ENCODE results near the gene PRKCD. TPM values are rescaled to one million over a fixed set of nuclear protein-coding genes. Genes with fewer than 3 reads are reported as not detected.

The PRKCD gene
- total and polyA plus RNA-seq, 9 of the 15 experiments (the other 6 are each of a cell fraction or from before 2014, with no cell fraction given): 2.5 to 19.5 (median 6.1) TPM

DNA sequence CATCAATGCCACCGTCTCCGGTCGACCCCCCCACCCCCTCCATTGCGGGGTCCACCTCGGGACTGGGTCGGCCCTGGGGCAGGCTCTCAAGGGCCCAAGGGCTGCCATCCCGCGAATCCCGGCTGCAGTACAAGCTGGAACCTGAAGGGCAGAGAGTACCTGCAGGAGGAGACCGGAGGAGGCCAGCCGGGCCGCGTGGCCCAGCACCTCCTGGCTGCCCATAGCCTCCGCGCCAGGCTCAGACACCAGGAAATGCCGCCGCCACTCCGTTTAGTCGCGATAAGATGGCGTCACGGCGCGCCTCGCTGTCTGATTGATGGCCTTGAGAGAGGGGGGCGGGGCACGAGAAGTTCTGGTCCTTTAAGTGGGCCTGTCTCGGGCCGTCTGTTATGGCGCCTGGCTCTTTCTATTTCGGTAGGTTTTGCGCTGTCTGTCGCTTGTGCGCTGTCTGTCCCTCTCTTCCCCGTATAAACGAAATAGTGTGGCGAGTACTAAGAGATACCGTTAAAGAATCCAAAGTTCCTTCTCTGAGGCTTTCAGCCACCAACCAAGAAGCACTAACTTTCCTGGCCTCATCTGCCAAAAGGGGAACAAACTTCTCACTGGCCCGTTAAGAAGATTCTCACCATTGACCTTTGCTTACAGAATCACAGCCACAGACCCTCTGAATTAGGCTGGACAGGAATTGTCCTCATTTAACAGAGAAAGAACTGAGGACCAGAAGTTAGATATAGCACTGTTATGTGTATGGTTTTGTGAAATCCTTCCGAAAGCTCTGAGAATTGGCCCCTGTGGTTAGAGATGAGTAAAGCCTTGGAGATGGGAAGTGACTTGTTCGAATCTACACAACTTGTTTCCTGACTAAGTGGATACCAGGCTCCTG lies 30.6 kb upstream of the PRKCD start, which contains the start of gene RFT1 (continued):
- TF ChIP-seq NR3C1 (CRISPR knock-in tag; IDR thresholded peaks at IDR 0.05) (no peak), TOE1 (IDR thresholded peaks at IDR 0.05; ENCODE audit: borderline replicate concordance) (no peak; the same call in 1 of the 2 replicates), TOE1 (CRISPR knock-in tag; IDR thresholded peaks at IDR 0.05; ENCODE audit: borderline replicate concordance, low read depth) (no peak), ZFP36 (IDR thresholded peaks at IDR 0.05; ENCODE audit: low read depth, low read length, partially characterized antibody) (no peak), CREBBP (IDR thresholded peaks at IDR 0.05; ENCODE audit: low read depth, low read length) (no peak), FOXK2 (conservative IDR thresholded peaks at IDR 0.05 in 1 of 2, IDR thresholded peaks at IDR 0.05 in 1 of 2; ENCODE audit: low read depth in 2 of 2) (peak in 1 of 2 experiments; percentile 46; a peak in 2 of 4 replicates), CGGBP1 (CRISPR knock-in tag; IDR thresholded peaks at IDR 0.05) (no peak), HNRNPLL (IDR thresholded peaks at IDR 0.05; ENCODE audit: low read depth, low read length, poor library complexity, severe bottlenecking) (no peak), ZNF121 (CRISPR knock-in tag; conservative IDR thresholded peaks at IDR 0.05) (no peak), RCOR1 (IDR thresholded peaks at IDR 0.05; ENCODE audit: borderline replicate concordance in 1 of 2, low read depth in 2 of 2, low read length in 2 of 2) (no peak; a peak in 1 of 4 replicates), GABPB2 (CRISPR knock-in tag; conservative IDR thresholded peaks at IDR 0.05) (no peak), TAF9B (IDR thresholded peaks at IDR 0.05; ENCODE audit: partially characterized antibody) (peak; percentile 65), ZNF239 (CRISPR knock-in tag; IDR thresholded peaks at IDR 0.05) (no peak)
- TF ChIP-seq, protein P1, sequence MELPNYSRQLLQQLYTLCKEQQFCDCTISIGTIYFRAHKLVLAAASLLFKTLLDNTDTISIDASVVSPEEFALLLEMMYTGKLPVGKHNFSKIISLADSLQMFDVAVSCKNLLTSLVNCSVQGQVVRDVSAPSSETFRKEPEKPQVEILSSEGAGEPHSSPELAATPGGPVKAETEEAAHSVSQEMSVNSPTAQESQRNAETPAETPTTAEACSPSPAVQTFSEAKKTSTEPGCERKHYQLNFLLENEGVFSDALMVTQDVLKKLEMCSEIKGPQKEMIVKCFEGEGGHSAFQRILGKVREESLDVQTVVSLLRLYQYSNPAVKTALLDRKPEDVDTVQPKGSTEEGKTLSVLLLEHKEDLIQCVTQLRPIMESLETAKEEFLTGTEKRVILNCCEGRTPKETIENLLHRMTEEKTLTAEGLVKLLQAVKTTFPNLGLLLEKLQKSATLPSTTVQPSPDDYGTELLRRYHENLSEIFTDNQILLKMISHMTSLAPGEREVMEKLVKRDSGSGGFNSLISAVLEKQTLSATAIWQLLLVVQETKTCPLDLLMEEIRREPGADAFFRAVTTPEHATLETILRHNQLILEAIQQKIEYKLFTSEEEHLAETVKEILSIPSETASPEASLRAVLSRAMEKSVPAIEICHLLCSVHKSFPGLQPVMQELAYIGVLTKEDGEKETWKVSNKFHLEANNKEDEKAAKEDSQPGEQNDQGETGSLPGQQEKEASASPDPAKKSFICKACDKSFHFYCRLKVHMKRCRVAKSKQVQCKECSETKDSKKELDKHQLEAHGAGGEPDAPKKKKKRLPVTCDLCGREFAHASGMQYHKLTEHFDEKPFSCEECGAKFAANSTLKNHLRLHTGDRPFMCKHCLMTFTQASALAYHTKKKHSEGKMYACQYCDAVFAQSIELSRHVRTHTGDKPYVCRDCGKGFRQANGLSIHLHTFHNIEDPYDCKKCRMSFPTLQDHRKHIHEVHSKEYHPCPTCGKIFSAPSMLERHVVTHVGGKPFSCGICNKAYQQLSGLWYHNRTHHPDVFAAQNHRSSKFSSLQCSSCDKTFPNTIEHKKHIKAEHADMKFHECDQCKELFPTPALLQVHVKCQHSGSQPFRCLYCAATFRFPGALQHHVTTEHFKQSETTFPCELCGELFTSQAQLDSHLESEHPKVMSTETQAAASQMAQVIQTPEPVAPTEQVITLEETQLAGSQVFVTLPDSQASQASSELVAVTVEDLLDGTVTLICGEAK (IDR thresholded peaks at IDR 0.05): no peak
- TF ChIP-seq, protein P1 (CRISPR knock-in tag; IDR thresholded peaks at IDR 0.05): no peak
- TF ChIP-seq, protein P2, sequence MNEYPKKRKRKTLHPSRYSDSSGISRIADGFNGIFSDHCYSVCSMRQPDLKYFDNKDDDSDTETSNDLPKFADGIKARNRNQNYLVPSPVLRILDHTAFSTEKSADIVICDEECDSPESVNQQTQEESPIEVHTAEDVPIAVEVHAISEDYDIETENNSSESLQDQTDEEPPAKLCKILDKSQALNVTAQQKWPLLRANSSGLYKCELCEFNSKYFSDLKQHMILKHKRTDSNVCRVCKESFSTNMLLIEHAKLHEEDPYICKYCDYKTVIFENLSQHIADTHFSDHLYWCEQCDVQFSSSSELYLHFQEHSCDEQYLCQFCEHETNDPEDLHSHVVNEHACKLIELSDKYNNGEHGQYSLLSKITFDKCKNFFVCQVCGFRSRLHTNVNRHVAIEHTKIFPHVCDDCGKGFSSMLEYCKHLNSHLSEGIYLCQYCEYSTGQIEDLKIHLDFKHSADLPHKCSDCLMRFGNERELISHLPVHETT (CRISPR knock-in tag; conservative IDR thresholded peaks at IDR 0.05 in 1 of 2, IDR thresholded peaks at IDR 0.05 in 1 of 2): no peak
